Endothelial cell of coronary artery (primary cell): Measurements from ENCODE around the gene ERH. TPM values are rescaled to one million over a fixed set of nuclear protein-coding genes. Genes with fewer than 3 reads are reported as not detected.

Source experiments
- total RNA-seq: library from RNA; depleted of rRNA; stranded (reverse); fragments of >200 nt; gene quantifications from 2 replicates; pipeline ENCODE4 v1.2.3, GENCODE V29; 2014

ERH gene
- 216 and 360 TPM in 2 replicates for total RNA-seq

GRCh38 chr14:69398053-69398817 lies at the start of gene ERH, which contains the start of gene SLC39A9:
ERH (minus strand) TSS chr14:69398299; CDS start chr14:69398233, 66 bp downstream.
SLC39A9 (plus strand) TSS chr14:69398692; CDS start chr14:69399370, 678 bp downstream.

Other genes starting within 250 kb of the ERH start
- gene DCAF5, start 245.2 kb downstream of the ERH start, total RNA-seq, result 10.3 and 15.7 TPM in 2 replicates
- gene EXD2, start 206.8 kb downstream of the ERH start, total RNA-seq, result 16.4 and 20.0 TPM in 2 replicates
- gene GALNT16, start 138.1 kb downstream of the ERH start, total RNA-seq, result 0.19 and 0.36 TPM in 2 replicates
- 86.3 and 91.2 TPM in 2 replicates for gene SLC39A9, start 393 bp upstream of the ERH start, total RNA-seq
- under 0.01 TPM in 1 of 2 replicates, not detected in the other for gene PLEKHD1, start 86.4 kb upstream of the ERH start, total RNA-seq
- not detected in 2 replicates for gene CCDC177, start 176.6 kb upstream of the ERH start, total RNA-seq
- 9.0 and 14.2 TPM in 2 replicates for gene SUSD6, start 213.3 kb upstream of the ERH start, total RNA-seq